SK-N-SH (cell line): Measurements from ENCODE around the gene ADAMTS17. TPM values are rescaled to one million over a fixed set of nuclear protein-coding genes. Genes with fewer than 3 reads are reported as not detected.

Experiments
- CTCF ChIA-PET: fragments of 300-600, 350-600 bp; formaldehyde crosslinking; extraction: SDS; loops from one replicate; lab custom pipeline; 2021; lab: Yijun Ruan, JAX
- POLR2A ChIA-PET: fragments of 350-600 bp; sonication (Branson Sonifier 250); formaldehyde crosslinking; extraction: SDS; loops from one replicate; lab custom pipeline; 2020; ENCODE audit warnings: antibody characterized with exemption, inconsistent platforms; lab: Yijun Ruan, JAX
- DNase-seq: peaks from one replicate; pipeline ENCODE4 v3.0.0; 2012
- H2AFZ ChIP-seq: fragments of 200-600 bp; sonication (generic); 2 replicates; pipeline ENCODE4 v1.8.1; 2016; ENCODE audit warnings: antibody characterized with exemption, mild to moderate bottlenecking, low read depth
- H3F3A ChIP-seq: fragments of 200-600 bp; sonication (generic); replicated peaks from 2 replicates; pipeline ENCODE3; 2016; ENCODE audit warnings: antibody characterized with exemption, mild to moderate bottlenecking; ENCODE audit not compliant: insufficient read depth
- H3K27ac ChIP-seq, 2 experiments: fragments of 200-500 bp in 1 of 2; fragments of 200-600 bp in 1 of 2; sonication (Bioruptor generic) in 1 of 2; sonication (generic), shearing (Covaris generic) in 1 of 2; 2 replicates each; pipeline versions ENCODE4 v1.5.1 to v1.6.1; 2014 to 2016; ENCODE audit warnings: low read depth in 2 of 2, inconsistent platforms in 1 of 2, low read length in 1 of 2, mild to moderate bottlenecking in 1 of 2, mixed read lengths in 1 of 2
- H3K27me3 ChIP-seq: fragments of 200-600 bp; sonication (generic), shearing (Covaris generic); 2 replicates; pipeline ENCODE4 v1.6.1; 2016; ENCODE audit warnings: mixed run types; ENCODE audit not compliant: insufficient read depth
- H3K36me3 ChIP-seq, 2 experiments: fragments of 200-500 bp in 1 of 2; fragments of 200-600 bp in 1 of 2; sonication (Bioruptor generic) in 1 of 2; sonication (generic) in 1 of 2; replicated peaks in 1 of 2; 2 replicates each; pipeline versions ENCODE3 to v1.5.1; 2014 to 2016; ENCODE audit warnings: low read length in 1 of 2, mild to moderate bottlenecking in 1 of 2; ENCODE audit not compliant: insufficient read depth in 2 of 2, control insufficient read depth in 1 of 2
- H3K4me1 ChIP-seq, 2 experiments: fragments of 200-500 bp in 1 of 2; fragments of 200-600 bp in 1 of 2; sonication (Bioruptor generic) in 1 of 2; sonication (generic), shearing (Covaris generic) in 1 of 2; 2 replicates each; pipeline versions ENCODE4 v1.5.1 to v1.6.1; 2014 to 2016; ENCODE audit warnings: low read depth in 1 of 2, low read length in 1 of 2, mixed run types in 1 of 2; ENCODE audit not compliant: insufficient read depth in 2 of 2, control insufficient read depth in 1 of 2
- H3K4me2 ChIP-seq: fragments of 200-600 bp; sonication (generic), shearing (Covaris generic); 2 replicates; pipeline ENCODE4 v1.6.1; 2017; ENCODE audit warnings: mixed run types
- H3K4me3 ChIP-seq, 2 experiments: fragments of 200-500 bp in 1 of 2; fragments of 200-600 bp in 1 of 2; sonication (Bioruptor generic) in 1 of 2; sonication (generic), shearing (Covaris generic) in 1 of 2; 2 replicates each; pipeline versions ENCODE4 v1.5.1 to v1.8.1; 2014 to 2016; ENCODE audit warnings: low read depth in 2 of 2, inconsistent platforms in 1 of 2, low read length in 1 of 2, mild to moderate bottlenecking in 1 of 2, mixed read lengths in 1 of 2, moderate library complexity in 1 of 2
- H3K79me2 ChIP-seq: fragments of 200-600 bp; sonication (generic); 2 replicates; pipeline ENCODE4 v1.8.1; 2017; ENCODE audit warnings: mild to moderate bottlenecking; ENCODE audit not compliant: insufficient read depth
- H3K9ac ChIP-seq: fragments of 200-600 bp; sonication (generic); 2 replicates; pipeline ENCODE4 v1.6.1; 2017; ENCODE audit warnings: mixed run types
- H3K9me2 ChIP-seq: fragments of 200-600 bp; sonication (generic); 2 replicates; pipeline ENCODE4 v1.6.1; 2017; ENCODE audit warnings: mixed run types
- H3K9me3 ChIP-seq: fragments of 200-600 bp; sonication (generic); 2 replicates; pipeline ENCODE4 v1.6.1; 2017; ENCODE audit warnings: mixed run types, mild to moderate bottlenecking, moderate library complexity
- H4K20me1 ChIP-seq: fragments of 200-600 bp; sonication (generic); 2 replicates; pipeline ENCODE4 v1.6.1; 2017; ENCODE audit warnings: mild to moderate bottlenecking, mixed run types; ENCODE audit not compliant: insufficient read depth
- EP300 ChIP-seq, 2 experiments: IDR thresholded peaks; 2 replicates each; pipeline versions ENCODE4 v1.4.0 to v1.6.1; 2012; ENCODE audit warnings: borderline replicate concordance in 1 of 2, low read depth in 1 of 2, low read length in 1 of 2
- EZH2phosphoT487 ChIP-seq: fragments of 200-600 bp; sonication (generic); IDR thresholded peaks from 2 replicates; pipeline ENCODE4 v1.6.1; 2017; ENCODE audit warnings: low read depth, mixed run types, mild to moderate bottlenecking, antibody characterized with exemption, moderate library complexity, borderline replicate concordance
- FOXJ3 ChIP-seq: sonication (generic); formaldehyde crosslinking; IDR thresholded peaks from 2 replicates; pipeline ENCODE4 v1.5.1; 2020; ENCODE audit warnings: mild to moderate bottlenecking, missing genetic modification reagents
- FOXM1 ChIP-seq: IDR thresholded peaks from 2 replicates; pipeline ENCODE4 v1.4.0; 2012; ENCODE audit warnings: low read depth, mild to moderate bottlenecking
- GATA2 ChIP-seq: sonication (generic); formaldehyde crosslinking; IDR thresholded peaks from 2 replicates; pipeline ENCODE4 v1.5.0; 2020; ENCODE audit warnings: mild to moderate bottlenecking, missing genetic modification reagents
- JUND ChIP-seq: IDR thresholded peaks from 2 replicates; pipeline ENCODE4 v1.4.0; 2012
- MXI1 ChIP-seq: IDR thresholded peaks from 2 replicates; pipeline ENCODE4 v1.6.1; 2012; ENCODE audit warnings: mild to moderate bottlenecking, low read depth, low read length, improper control_type of control experiment
- NRF1 ChIP-seq: IDR thresholded peaks from 2 replicates; pipeline ENCODE4 v1.6.1; 2012; ENCODE audit warnings: low read depth, mild to moderate bottlenecking, low read length
- POLR2AphosphoS5 ChIP-seq: IDR thresholded peaks from 2 replicates; pipeline ENCODE4 v1.6.1; 2012; ENCODE audit warnings: low read depth, low read length
- RXRA ChIP-seq: IDR thresholded peaks from 2 replicates; pipeline ENCODE4 v1.4.0; 2012; ENCODE audit warnings: low read depth, mild to moderate bottlenecking, borderline replicate concordance
- TCF12 ChIP-seq: IDR thresholded peaks from 2 replicates; pipeline ENCODE4 v1.4.0; 2012
- YY1 ChIP-seq: IDR thresholded peaks from 2 replicates; pipeline ENCODE4 v1.4.0; 2012; ENCODE audit warnings: low read depth, mild to moderate bottlenecking
- WGBS: methylation state at CpG from one replicate; pipeline ENCODE4 v1.1.6; 2017; ENCODE audit warnings: low lambda C conversion rate; 5-methylcytosine and 5-hydroxymethylcytosine counted together
- polyA plus RNA-seq, 3 experiments: library from polyadenylated mRNA; depleted of rRNA; stranded (reverse); fragments of >200 nt; gene quantifications; 2 replicates each; pipeline ENCODE4 v1.2.3, GENCODE V29; 2012
- TF ChIP-seq, protein P1 (sequence below): IDR thresholded peaks from 2 replicates; pipeline ENCODE4 v1.4.0; 2012; ENCODE audit warnings: low read depth, borderline replicate concordance
- TF ChIP-seq, protein P2 (sequence below): IDR thresholded peaks from 2 replicates; pipeline ENCODE4 v1.4.0; 2012; ENCODE audit warnings: low read depth

ADAMTS17 gene
- polyA plus RNA-seq, 1 of the 3 experiments (the other 2 are of a cell fraction) = not detected

DNA sequence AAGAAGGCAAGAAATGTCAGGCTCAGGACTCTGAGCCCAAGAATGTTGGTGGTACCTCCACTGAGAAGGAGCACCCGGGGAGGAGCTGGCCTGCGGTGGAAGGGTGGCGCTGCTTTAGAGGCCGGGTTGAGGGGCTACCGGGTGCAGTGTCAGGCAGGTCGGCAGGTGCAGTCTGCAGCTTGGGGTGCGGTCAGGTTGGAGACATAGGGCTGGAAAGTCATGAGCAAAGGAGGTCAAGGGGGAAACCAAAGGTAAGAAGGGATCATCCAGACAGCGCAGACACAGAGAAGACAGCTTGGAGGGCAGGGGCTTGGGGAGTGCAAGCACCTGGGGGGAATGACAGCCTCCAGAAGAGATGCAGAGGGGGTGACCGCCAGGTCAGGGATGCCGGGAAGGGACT is 334.2 kb downstream of the ADAMTS17 start:
- WGBS = 42% methylated on average over 10 of the region's 10 CpGs
- Histone ChIP-seq H3K4me1 (peaks cover 0 to 5% of the 10 kb centered on the region in 2 experiments; a peak in 1 of 4 replicates), H3K4me2 (no peak overlapping the region), H4K20me1 (no peaks in the 10 kb centered on the region), H3K27ac (no peak overlapping the region), H3K9ac (no peak overlapping the region), H3K79me2 (no peaks in the 10 kb centered on the region), H3K36me3 (no peaks in the 10 kb centered on the region), H3K4me3 (no peak overlapping the region), H3K9me2 (no peaks in the 10 kb centered on the region), H3F3A (no peaks in the 10 kb centered on the region), H3K27me3 (no peaks in the 10 kb centered on the region), H2AFZ (no peak overlapping the region), H3K9me3 (no peaks in the 10 kb centered on the region)
- POLR2A ChIA-PET = no interaction called here
- DNase-seq = no peak
- CTCF ChIA-PET = no interaction called here
- TF ChIP-seq FOXM1 (no peak), POLR2AphosphoS5 (no peak), MXI1 (no peak), YY1 (no peak), EP300 (IDR thresholded peaks at IDR 0.05; ENCODE audit: borderline replicate concordance in 1 of 2, low read depth in 1 of 2, low read length in 1 of 2) (no peak), EZH2phosphoT487 (no peak), RXRA (no peak), FOXJ3 (no peak), JUND (no peak)

DNA sequence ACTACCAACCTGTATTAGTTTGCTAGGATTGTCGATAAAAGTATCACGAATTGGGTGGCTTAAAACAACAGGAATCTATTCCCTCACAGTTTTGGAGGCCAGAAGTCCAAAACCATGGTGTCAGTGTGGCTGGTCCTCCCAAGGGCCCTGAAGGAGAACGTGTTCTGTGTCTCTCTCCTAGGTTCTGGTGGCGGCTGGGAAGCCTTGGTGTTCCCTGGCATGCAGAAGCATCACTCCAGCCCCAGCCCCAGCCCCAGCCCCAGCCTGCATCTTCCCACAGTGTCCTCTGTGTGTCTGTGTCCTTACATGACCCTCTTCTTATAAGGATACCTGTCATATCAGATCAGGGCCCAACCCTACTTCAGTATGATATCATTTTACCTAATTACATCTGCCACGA is 336.1 kb downstream of the ADAMTS17 start:
- H3K79me2 ChIP-seq = no peaks in the 10 kb centered on the region
- no peaks in the 10 kb centered on the region for H3K36me3 ChIP-seq
- no peak overlapping the region for H2AFZ ChIP-seq
- no peaks in the 10 kb centered on the region for H3K27me3 ChIP-seq
- H3K4me2 ChIP-seq = no peak overlapping the region
- no peak overlapping the region for H3K27ac ChIP-seq
- TF ChIP-seq, protein P1, sequence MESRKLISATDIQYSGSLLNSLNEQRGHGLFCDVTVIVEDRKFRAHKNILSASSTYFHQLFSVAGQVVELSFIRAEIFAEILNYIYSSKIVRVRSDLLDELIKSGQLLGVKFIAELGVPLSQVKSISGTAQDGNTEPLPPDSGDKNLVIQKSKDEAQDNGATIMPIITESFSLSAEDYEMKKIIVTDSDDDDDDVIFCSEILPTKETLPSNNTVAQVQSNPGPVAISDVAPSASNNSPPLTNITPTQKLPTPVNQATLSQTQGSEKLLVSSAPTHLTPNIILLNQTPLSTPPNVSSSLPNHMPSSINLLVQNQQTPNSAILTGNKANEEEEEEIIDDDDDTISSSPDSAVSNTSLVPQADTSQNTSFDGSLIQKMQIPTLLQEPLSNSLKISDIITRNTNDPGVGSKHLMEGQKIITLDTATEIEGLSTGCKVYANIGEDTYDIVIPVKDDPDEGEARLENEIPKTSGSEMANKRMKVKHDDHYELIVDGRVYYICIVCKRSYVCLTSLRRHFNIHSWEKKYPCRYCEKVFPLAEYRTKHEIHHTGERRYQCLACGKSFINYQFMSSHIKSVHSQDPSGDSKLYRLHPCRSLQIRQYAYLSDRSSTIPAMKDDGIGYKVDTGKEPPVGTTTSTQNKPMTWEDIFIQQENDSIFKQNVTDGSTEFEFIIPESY = no peak
- no peak for TF ChIP-seq NRF1
- TF ChIP-seq EZH2phosphoT487 = no peak
- peaks cover 0 to 5% of the 10 kb centered on the region in 2 experiments; a peak in 1 of 4 replicates for H3K4me1 ChIP-seq
- POLR2A ChIA-PET = no interaction called here
- H3K4me3 ChIP-seq = no peak overlapping the region
- no peak for DNase-seq
- H3K9me3 ChIP-seq = no peaks in the 10 kb centered on the region
- 13% methylated on average over 5 of the region's 5 CpGs for WGBS
- no peaks in the 10 kb centered on the region for H3K9me2 ChIP-seq
- CTCF ChIA-PET = interaction anchor here (1.2 kb wide), 1 partner anchor 146 kb away, joined by 3 read pairs; no protein-coding TSS in a partner anchor
- H4K20me1 ChIP-seq = no peaks in the 10 kb centered on the region
- H3K9ac ChIP-seq = no peak overlapping the region
- H3F3A ChIP-seq = no peaks in the 10 kb centered on the region

DNA sequence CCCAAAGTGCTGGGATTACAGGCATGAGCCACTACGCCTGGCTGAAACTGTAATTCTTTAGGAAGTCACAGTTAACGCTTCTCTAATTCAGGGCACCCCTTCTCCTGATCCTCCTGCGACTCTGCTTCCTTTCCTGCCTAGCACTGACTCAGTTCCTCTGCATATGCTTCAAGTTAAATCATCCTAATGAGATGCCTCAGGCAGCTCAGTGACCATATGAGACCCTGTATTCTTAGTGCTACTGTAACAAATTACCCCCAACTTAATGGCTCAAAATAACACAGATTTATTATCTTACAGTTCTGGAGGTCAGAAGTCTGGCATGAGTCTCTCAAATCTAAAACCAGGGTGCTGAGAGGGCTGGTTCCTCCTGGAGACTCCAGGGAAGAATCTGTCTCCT is 336.8 kb downstream of the ADAMTS17 start:
- ChIA-PET CTCF (no interaction called here), POLR2A (no interaction called here)
- Histone ChIP-seq H3K9ac (no peak overlapping the region), H3K79me2 (no peaks in the 10 kb centered on the region), H3K27ac (no peak overlapping the region), H2AFZ (no peak overlapping the region), H3K4me2 (no peak overlapping the region), H3K4me1 (peaks cover 0 to 5% of the 10 kb centered on the region in 2 experiments; a peak in 1 of 4 replicates), H3F3A (no peaks in the 10 kb centered on the region), H3K9me2 (no peaks in the 10 kb centered on the region), H3K36me3 (no peaks in the 10 kb centered on the region), H3K9me3 (no peaks in the 10 kb centered on the region), H3K27me3 (no peaks in the 10 kb centered on the region), H4K20me1 (no peaks in the 10 kb centered on the region), H3K4me3 (no peak overlapping the region)
- peak; percentile 63 for DNase-seq
- 28% methylated on average over 3 of the region's 3 CpGs for WGBS
- 0 out of 2 replicates have a peak, but pooled peaks have one; percentile 29 for TF ChIP-seq FOXJ3
- TF ChIP-seq TCF12 = no peak
- peak in 1 of 2 experiments; percentile 17; a peak in 1 of 4 replicates for TF ChIP-seq EP300 (IDR thresholded peaks at IDR 0.05; ENCODE audit: borderline replicate concordance in 1 of 2, low read depth in 1 of 2, low read length in 1 of 2)
- TF ChIP-seq GATA2 (CRISPR knock-in tag) = 0 out of 2 replicates have a peak, but pooled peaks have one; percentile 6
- TF ChIP-seq, protein P2, sequence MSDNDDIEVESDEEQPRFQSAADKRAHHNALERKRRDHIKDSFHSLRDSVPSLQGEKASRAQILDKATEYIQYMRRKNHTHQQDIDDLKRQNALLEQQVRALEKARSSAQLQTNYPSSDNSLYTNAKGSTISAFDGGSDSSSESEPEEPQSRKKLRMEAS = no peak
